Measurements from ENCODE around the gene MVB12B. TPM values are rescaled to one million over a fixed set of nuclear protein-coding genes. Genes with fewer than 3 reads are reported as not detected.

The MVB12B gene
- total and polyA plus RNA-seq, 2 of the 13 experiments (the other 11 are each of a cell fraction or from before 2014, with no cell fraction given), result 12.1 to 30.1 TPM

DNA sequence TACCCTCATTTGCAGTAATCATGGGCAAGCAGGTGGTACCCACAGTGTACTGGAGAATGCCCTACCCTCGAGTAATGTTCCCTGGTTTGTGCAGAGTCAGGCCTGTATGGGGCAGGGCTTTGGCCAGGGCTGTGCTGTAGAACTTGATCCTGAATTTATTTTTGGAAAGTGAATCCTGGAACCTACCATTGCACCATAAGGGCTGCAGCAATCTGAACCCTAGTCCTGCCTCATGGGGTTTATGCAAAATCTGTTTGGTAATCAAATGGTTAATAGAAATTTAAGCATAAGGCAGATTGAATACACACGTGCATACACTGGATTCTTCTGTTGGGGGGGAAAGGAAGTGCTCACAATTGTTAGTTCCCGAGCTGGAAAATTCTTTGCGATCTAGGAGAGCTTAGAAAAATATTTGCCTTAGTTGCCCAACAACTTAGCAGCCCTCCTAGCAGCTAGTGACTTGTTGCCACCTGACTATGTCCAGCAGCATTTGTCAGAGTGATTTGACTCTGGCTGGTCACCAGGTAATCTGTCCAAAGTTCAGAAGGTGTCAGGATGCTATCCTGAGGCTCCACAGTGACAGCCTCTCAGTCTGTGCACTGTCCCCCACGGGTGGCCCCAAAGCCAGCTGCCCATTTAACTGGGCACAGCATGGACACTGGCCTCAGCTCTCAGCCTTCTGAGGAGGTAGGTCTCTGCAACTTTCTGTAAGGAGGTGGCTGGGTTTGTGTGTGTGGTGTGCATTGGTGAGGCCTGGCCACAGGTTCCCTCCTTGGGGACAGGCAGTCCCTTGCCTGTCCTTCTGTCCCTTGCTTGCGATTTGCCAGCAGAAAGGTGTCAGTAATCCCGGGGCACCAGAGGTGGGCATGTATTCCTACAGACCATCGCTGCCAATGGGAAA lies 8.3 kb downstream of the MVB12B start (continued):
- TF ChIP-seq, protein P1, sequence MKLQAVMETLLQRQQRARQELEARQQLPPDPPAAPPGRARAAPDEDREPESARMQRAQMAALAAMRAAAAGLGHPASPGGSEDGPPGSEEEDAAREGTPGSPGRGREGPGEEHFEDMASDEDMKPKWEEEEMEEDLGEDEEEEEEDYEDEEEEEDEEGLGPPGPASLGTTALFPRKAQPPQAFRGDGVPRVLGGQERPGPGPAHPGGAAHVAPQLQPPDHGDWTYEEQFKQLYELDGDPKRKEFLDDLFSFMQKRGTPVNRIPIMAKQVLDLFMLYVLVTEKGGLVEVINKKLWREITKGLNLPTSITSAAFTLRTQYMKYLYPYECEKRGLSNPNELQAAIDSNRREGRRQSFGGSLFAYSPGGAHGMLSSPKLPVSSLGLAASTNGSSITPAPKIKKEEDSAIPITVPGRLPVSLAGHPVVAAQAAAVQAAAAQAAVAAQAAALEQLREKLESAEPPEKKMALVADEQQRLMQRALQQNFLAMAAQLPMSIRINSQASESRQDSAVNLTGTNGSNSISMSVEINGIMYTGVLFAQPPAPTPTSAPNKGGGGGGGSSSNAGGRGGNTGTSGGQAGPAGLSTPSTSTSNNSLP (IDR thresholded peaks at IDR 0.05; ENCODE audit: low read depth, low read length), result peak; percentile 87
- TF ChIP-seq ETV6 (CRISPR knock-in tag; conservative IDR thresholded peaks at IDR 0.05) (peak; percentile 77; the same call in 1 of the 2 replicates), GPN1 (CRISPR knock-in tag; IDR thresholded peaks at IDR 0.05; ENCODE audit: borderline replicate concordance) (no peak), U2AF2 (IDR thresholded peaks at IDR 0.05; ENCODE audit: low read depth, low read length) (no peak), ZNF614 (CRISPR knock-in tag; IDR thresholded peaks at IDR 0.05; ENCODE audit: borderline replicate concordance) (peak; percentile 88; the same call in 1 of the 2 replicates), ZNF296 (CRISPR knock-in tag; conservative IDR thresholded peaks at IDR 0.05) (peak; percentile 96), RFXAP (CRISPR knock-in tag; IDR thresholded peaks at IDR 0.05; ENCODE audit: borderline replicate concordance) (peak; percentile 95), NPAS2 (CRISPR knock-in tag; IDR thresholded peaks at IDR 0.05; ENCODE audit: borderline replicate concordance) (no peak), MZF1 (CRISPR knock-in tag; IDR thresholded peaks at IDR 0.05; ENCODE audit: borderline replicate concordance) (no peak), SALL1 (CRISPR knock-in tag; IDR thresholded peaks at IDR 0.05) (peak; percentile 85), ZBTB3 (CRISPR knock-in tag; IDR thresholded peaks at IDR 0.05; ENCODE audit: borderline replicate concordance, low read depth) (peak; percentile 70; the same call in 1 of the 2 replicates), ZNF460 (CRISPR knock-in tag; IDR thresholded peaks at IDR 0.05; ENCODE audit: borderline replicate concordance) (peak; percentile 96), RAD51 (IDR thresholded peaks at IDR 0.05; ENCODE audit: borderline replicate concordance) (no peak), RBM22 (optimal IDR thresholded peaks at IDR 0.05; ENCODE audit: low read length) (no peak), KDM2A (CRISPR knock-in tag; IDR thresholded peaks at IDR 0.05; ENCODE audit: borderline replicate concordance, low read depth) (peak; percentile 45; the same call in 1 of the 2 replicates), REL (CRISPR knock-in tag; conservative IDR thresholded peaks at IDR 0.05) (no peak)
- TF ChIP-seq, protein P2, sequence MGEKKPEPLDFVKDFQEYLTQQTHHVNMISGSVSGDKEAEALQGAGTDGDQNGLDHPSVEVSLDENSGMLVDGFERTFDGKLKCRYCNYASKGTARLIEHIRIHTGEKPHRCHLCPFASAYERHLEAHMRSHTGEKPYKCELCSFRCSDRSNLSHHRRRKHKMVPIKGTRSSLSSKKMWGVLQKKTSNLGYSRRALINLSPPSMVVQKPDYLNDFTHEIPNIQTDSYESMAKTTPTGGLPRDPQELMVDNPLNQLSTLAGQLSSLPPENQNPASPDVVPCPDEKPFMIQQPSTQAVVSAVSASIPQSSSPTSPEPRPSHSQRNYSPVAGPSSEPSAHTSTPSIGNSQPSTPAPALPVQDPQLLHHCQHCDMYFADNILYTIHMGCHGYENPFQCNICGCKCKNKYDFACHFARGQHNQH (CRISPR knock-in tag; IDR thresholded peaks at IDR 0.05), result peak; percentile 55; the same call in 1 of the 2 replicates
- TF ChIP-seq, protein P3, sequence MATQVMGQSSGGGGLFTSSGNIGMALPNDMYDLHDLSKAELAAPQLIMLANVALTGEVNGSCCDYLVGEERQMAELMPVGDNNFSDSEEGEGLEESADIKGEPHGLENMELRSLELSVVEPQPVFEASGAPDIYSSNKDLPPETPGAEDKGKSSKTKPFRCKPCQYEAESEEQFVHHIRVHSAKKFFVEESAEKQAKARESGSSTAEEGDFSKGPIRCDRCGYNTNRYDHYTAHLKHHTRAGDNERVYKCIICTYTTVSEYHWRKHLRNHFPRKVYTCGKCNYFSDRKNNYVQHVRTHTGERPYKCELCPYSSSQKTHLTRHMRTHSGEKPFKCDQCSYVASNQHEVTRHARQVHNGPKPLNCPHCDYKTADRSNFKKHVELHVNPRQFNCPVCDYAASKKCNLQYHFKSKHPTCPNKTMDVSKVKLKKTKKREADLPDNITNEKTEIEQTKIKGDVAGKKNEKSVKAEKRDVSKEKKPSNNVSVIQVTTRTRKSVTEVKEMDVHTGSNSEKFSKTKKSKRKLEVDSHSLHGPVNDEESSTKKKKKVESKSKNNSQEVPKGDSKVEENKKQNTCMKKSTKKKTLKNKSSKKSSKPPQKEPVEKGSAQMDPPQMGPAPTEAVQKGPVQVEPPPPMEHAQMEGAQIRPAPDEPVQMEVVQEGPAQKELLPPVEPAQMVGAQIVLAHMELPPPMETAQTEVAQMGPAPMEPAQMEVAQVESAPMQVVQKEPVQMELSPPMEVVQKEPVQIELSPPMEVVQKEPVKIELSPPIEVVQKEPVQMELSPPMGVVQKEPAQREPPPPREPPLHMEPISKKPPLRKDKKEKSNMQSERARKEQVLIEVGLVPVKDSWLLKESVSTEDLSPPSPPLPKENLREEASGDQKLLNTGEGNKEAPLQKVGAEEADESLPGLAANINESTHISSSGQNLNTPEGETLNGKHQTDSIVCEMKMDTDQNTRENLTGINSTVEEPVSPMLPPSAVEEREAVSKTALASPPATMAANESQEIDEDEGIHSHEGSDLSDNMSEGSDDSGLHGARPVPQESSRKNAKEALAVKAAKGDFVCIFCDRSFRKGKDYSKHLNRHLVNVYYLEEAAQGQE (IDR thresholded peaks at IDR 0.05; ENCODE audit: borderline replicate concordance in 1 of 2, low read depth in 1 of 2, low read length in 2 of 2), result 0 out of 4 replicates have a peak, but pooled peaks of 1 of the 2 experiments have one; percentile 15
- TF ChIP-seq, protein P4, sequence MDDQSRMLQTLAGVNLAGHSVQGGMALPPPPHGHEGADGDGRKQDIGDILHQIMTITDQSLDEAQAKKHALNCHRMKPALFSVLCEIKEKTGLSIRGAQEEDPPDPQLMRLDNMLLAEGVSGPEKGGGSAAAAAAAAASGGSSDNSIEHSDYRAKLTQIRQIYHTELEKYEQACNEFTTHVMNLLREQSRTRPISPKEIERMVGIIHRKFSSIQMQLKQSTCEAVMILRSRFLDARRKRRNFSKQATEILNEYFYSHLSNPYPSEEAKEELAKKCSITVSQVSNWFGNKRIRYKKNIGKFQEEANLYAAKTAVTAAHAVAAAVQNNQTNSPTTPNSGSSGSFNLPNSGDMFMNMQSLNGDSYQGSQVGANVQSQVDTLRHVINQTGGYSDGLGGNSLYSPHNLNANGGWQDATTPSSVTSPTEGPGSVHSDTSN (CRISPR knock-in tag; IDR thresholded peaks at IDR 0.05; ENCODE audit: borderline replicate concordance), result 0 out of 2 replicates have a peak, but pooled peaks have one; percentile 52
